Measurements from ENCODE around the gene MAGEF1.

GRCh38 chr3:184758056-184758455 lies 46.2 kb upstream of the MAGEF1 start:
- TF ChIP-seq TAF1 (IDR thresholded peaks at IDR 0.05; ENCODE audit: borderline replicate concordance, insufficient read depth, low read length) (no peak), REST (IDR thresholded peaks at IDR 0.05; ENCODE audit: insufficient read depth in 1 of 2, low read depth in 2 of 2, low read length in 2 of 2) (no peak), POLR2AphosphoS5 (IDR thresholded peaks at IDR 0.05; ENCODE audit: low read depth, low read length) (no peak), FOXP2 (optimal IDR thresholded peaks at IDR 0.05; ENCODE audit: borderline replicate concordance, extremely low read depth, extremely low read length, insufficient read depth) (no peak), SIN3A (IDR thresholded peaks at IDR 0.05; ENCODE audit: borderline replicate concordance, insufficient read depth, low read length) (no peak)
